Skeletal muscle satellite cell (primary cell): ENCODE measurements around the gene CENPF.
A peak's percentile ranks its signal among the peaks of the same experiment; 100 is the strongest.
"Not testable (repeated sequence)": the region's sequence is repeated elsewhere in the genome, so short reads cannot be mapped to it uniquely, and the experiment has no call there.

Experiments used
- H3K27me3 ChIP-seq: 2 replicates; pipeline ENCODE4 v1.7.0; 2013; ENCODE audit warnings: low read length; ENCODE audit not compliant: control insufficient read depth, insufficient read depth
- H3K36me3 ChIP-seq: 2 replicates; pipeline ENCODE4 v1.7.0; 2013; ENCODE audit warnings: mild to moderate bottlenecking, control low read depth, low read length; ENCODE audit not compliant: insufficient read depth
- H3K4me1 ChIP-seq: 2 replicates; pipeline ENCODE4 v1.7.0; 2013; ENCODE audit warnings: low read length; ENCODE audit not compliant: control insufficient read depth, insufficient read depth
- H3K4me2 ChIP-seq: 2 replicates; pipeline ENCODE4 v1.7.0; 2013; ENCODE audit warnings: mild to moderate bottlenecking, low read length
- H3K4me3 ChIP-seq: 2 replicates; pipeline ENCODE4 v1.7.0; 2013; ENCODE audit warnings: low read length
- H3K9ac ChIP-seq: 2 replicates; pipeline ENCODE4 v1.7.0; 2013; ENCODE audit warnings: mild to moderate bottlenecking, low read depth, low read length, moderate library complexity
- H3K9me3 ChIP-seq: replicated peaks from 2 replicates; pipeline ENCODE4 v1.7.0; 2013; ENCODE audit warnings: mild to moderate bottlenecking, control low read depth, low read length

The CENPF gene

DNA sequence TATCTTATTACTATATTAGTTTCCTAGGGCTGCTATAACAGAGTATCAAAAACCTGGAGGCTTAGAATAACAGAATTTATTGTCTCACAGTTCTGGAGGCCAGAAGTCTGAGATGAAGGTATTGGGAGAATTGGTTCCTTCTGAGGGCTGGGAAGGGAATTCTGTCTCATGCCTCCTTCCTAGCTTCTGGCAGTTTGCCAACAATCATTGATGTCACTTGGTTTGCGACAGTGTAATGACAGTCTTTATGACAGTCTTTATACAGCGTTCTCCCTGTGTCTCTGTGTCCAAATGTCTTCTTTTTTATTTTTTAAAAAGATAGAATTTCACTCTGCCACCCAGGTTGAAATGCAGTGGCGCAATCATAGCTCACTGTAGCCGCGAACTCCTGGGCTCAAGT is 15.8 kb upstream of the CENPF start:
- no peaks in the 10 kb centered on the region for H3K36me3 ChIP-seq
- no peak overlapping the region for H3K4me3 ChIP-seq
- no peak overlapping the region for H3K4me2 ChIP-seq
- no peaks in the 10 kb centered on the region for H3K9me3 ChIP-seq
- peaks cover 29% of the 10 kb centered on the region for H3K4me1 ChIP-seq
- H3K27me3 ChIP-seq: no peaks in the 10 kb centered on the region
- H3K9ac ChIP-seq: no peak overlapping the region

GRCh38 chr1:214588963-214589597 is 13.9 kb upstream of the CENPF start:
- Histone ChIP-seq H3K9me3 (no peaks in the 10 kb centered on the region), H3K36me3 (no peaks in the 10 kb centered on the region), H3K4me2 (no peak overlapping the region), H3K4me3 (no peak overlapping the region), H3K27me3 (no peaks in the 10 kb centered on the region), H3K9ac (no peak overlapping the region), H3K4me1 (peaks cover 10% of the 10 kb centered on the region)

DNA sequence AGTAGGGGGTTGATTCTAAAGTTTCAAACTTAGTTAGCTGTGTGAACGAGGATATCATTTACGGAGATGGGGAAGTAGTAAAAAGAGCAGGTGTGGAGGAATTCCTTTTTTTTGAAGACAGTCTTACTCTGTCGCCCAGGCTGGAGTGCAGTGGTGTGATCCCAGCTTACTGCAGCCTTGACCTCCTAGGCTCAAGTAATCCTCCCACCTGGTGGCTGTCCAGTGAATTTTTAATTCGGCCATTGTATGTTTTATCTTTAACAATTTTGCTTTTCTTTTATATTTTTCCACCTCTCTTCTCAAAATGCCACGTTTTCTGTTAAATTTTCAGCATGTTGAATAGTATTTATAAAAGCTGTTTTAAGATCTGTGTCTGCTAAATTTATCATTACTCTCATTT is 12.3 kb upstream of the CENPF start:
- Histone ChIP-seq H3K4me2 (no peak overlapping the region), H3K4me3 (no peak overlapping the region), H3K9ac (no peak overlapping the region), H3K4me1 (no peaks in the 10 kb centered on the region), H3K36me3 (no peaks in the 10 kb centered on the region), H3K9me3 (no peaks in the 10 kb centered on the region), H3K27me3 (no peaks in the 10 kb centered on the region)

- not testable (repeated sequence) for H3K27me3 ChIP-seq, H3K4me2 ChIP-seq, H3K9me3 ChIP-seq, H3K9ac ChIP-seq, H3K36me3 ChIP-seq, H3K4me3 ChIP-seq, H3K4me1 ChIP-seq
Observed at GRCh38 chr1:214591918-214592317, 11.1 kb upstream of the CENPF start.

DNA sequence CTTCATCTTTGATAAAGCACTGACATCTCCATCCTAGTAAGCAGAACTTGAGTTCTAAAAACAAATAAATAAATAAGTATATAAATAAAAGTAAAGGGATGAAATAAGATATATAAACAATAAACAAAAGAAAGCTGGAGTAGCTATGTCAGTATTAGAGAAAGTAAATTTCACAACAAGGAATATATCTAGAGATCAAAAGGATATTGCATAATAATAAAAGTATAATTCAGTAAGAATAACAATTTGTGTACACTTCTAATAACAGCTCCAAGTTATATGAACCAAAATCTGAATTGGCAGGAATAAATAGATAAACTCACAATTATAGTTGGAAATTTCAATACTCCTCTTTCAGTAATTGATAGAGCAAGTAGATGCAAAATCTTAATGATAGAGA is 9.8 kb upstream of the CENPF start:
- Histone ChIP-seq H3K9me3 (no peaks in the 10 kb centered on the region), H3K36me3 (no peaks in the 10 kb centered on the region), H3K4me1 (no peaks in the 10 kb centered on the region), H3K4me2 (no peak overlapping the region), H3K9ac (no peak overlapping the region), H3K27me3 (no peaks in the 10 kb centered on the region), H3K4me3 (no peak overlapping the region)

DNA sequence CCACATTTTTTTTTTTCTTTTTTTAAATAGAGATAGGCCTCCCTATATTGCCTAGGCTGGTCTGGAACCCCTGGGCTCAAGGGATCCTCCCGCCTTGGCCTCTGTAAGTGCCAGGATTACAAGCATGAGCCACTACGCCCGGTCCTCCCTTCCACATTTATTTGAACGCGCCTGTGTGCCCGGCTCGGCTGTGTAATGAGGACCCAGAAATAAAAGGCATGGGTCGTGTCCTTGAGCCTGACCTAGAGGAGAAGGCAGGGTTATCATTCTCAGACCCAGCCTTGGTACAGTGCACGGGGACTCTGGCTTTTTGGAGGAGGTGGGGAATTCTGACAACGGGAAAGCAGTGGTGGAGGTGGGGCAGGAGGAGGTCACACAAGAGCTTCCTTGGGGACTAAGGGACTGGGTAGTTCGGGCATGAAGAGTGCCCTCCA is 841 bp downstream of the CENPF start:
- H3K4me3 ChIP-seq: peak overlapping the region; percentile 74
- peak overlapping the region; percentile 89 for H3K4me2 ChIP-seq
- peaks cover 15% of the 10 kb centered on the region for H3K4me1 ChIP-seq
- H3K36me3 ChIP-seq: no peaks in the 10 kb centered on the region
- no peaks in the 10 kb centered on the region for H3K27me3 ChIP-seq
- H3K9ac ChIP-seq: peak overlapping the region; percentile 87
- no peaks in the 10 kb centered on the region for H3K9me3 ChIP-seq

- no peaks in the 10 kb centered on the region for H3K36me3 ChIP-seq
- H3K27me3 ChIP-seq: no peaks in the 10 kb centered on the region
- H3K4me3 ChIP-seq: peak overlapping the region; percentile 74
- no peaks in the 10 kb centered on the region for H3K9me3 ChIP-seq
- H3K4me2 ChIP-seq: peak overlapping the region; percentile 89
- peak overlapping the region; percentile 87 for H3K9ac ChIP-seq
- H3K4me1 ChIP-seq: peaks cover 15% of the 10 kb centered on the region
Observed at GRCh38 chr1:214604523-214604922, 1.5 kb downstream of the CENPF start.

- not testable (repeated sequence) for H3K4me2 ChIP-seq, H3K27me3 ChIP-seq, H3K9me3 ChIP-seq, H3K4me3 ChIP-seq, H3K36me3 ChIP-seq, H3K9ac ChIP-seq
- peaks cover 15% of the 10 kb centered on the region for H3K4me1 ChIP-seq
Observed at GRCh38 chr1:214605484-214605883, 2.5 kb downstream of the CENPF start.

GRCh38 chr1:214605933-214606925 is 3.2 kb downstream of the CENPF start:
- H3K4me1 ChIP-seq: peaks cover 15% of the 10 kb centered on the region
- not testable (repeated sequence) for H3K36me3 ChIP-seq, H3K9ac ChIP-seq, H3K4me3 ChIP-seq, H3K4me2 ChIP-seq, H3K27me3 ChIP-seq, H3K9me3 ChIP-seq

- H3K4me3 ChIP-seq, H3K27me3 ChIP-seq: not testable (repeated sequence)
Observed at GRCh38 chr1:214607492-214608215, 4.7 kb downstream of the CENPF start.

GRCh38 chr1:214608216-214608783 is 5.3 kb downstream of the CENPF start:
- H3K4me2 ChIP-seq, H3K27me3 ChIP-seq, H3K4me3 ChIP-seq, H3K36me3 ChIP-seq, H3K9me3 ChIP-seq, H3K9ac ChIP-seq: not testable (repeated sequence)
- H3K4me1 ChIP-seq: peaks cover 13% of the 10 kb centered on the region

More at GRCh38 chr1:214607492-214608215, 4.7 kb downstream of the CENPF start:
- not testable (repeated sequence) for H3K9me3 ChIP-seq, H3K9ac ChIP-seq, H3K36me3 ChIP-seq, H3K4me2 ChIP-seq
- H3K4me1 ChIP-seq: peaks cover 13% of the 10 kb centered on the region
